GM12872 (cell line): Measurements from ENCODE around the gene INPP4A.

ENCODE experiments used
- CTCF ChIP-seq: IDR thresholded peaks from 3 replicates; pipeline ENCODE4 v1.5.1; 2011; ENCODE audit warnings: low read depth, mild to moderate bottlenecking, low read length, moderate library complexity; ENCODE audit not compliant: insufficient read depth

Gene INPP4A

GRCh38 chr2:98571121-98571701 lies 126.6 kb downstream of the INPP4A start:
- no peak for TF ChIP-seq CTCF

- no peak for TF ChIP-seq CTCF
Observed at GRCh38 chr2:98571796-98572195, 127.1 kb downstream of the INPP4A start.

GRCh38 chr2:98572211-98572610 lies 127.6 kb downstream of the INPP4A start:
- TF ChIP-seq CTCF: no peak

- no peak for TF ChIP-seq CTCF
Observed at GRCh38 chr2:98572676-98573075, 128.0 kb downstream of the INPP4A start.

GRCh38 chr2:98573426-98573825 lies 128.8 kb downstream of the INPP4A start:
- no peak for TF ChIP-seq CTCF

GRCh38 chr2:98576666-98577312 lies 132.1 kb downstream of the INPP4A start:
- no peak for TF ChIP-seq CTCF

- no peak for TF ChIP-seq CTCF
Observed at GRCh38 chr2:98577313-98577712, 132.7 kb downstream of the INPP4A start.
